Mucosa of stomach (tissue), 1 donor: ENCODE data around the gene LZTS3.

Experiments
- H3K27me3 ChIP-seq: one replicate; pipeline ENCODE4 v1.7.0; 2013; ENCODE audit warnings: mild to moderate bottlenecking, low read length; ENCODE audit not compliant: control insufficient read depth, insufficient read depth
- H3K36me3 ChIP-seq: one replicate; pipeline ENCODE4 v1.7.0; 2013; ENCODE audit warnings: low read length; ENCODE audit not compliant: control insufficient read depth, insufficient read depth
- H3K4me1 ChIP-seq: one replicate; pipeline ENCODE4 v1.7.0; 2013; ENCODE audit warnings: mild to moderate bottlenecking, low read length; ENCODE audit not compliant: control insufficient read depth, insufficient read depth
- H3K4me3 ChIP-seq: one replicate; pipeline ENCODE4 v1.7.0; 2013; ENCODE audit warnings: low read length
- H3K9ac ChIP-seq: one replicate; pipeline ENCODE4 v1.7.0; 2013; ENCODE audit warnings: mild to moderate bottlenecking, low read length, moderate library complexity
- H3K9me3 ChIP-seq: one replicate; pipeline ENCODE4 v1.7.0; 2013; ENCODE audit warnings: mild to moderate bottlenecking, low read length, moderate library complexity; ENCODE audit not compliant: control insufficient read depth
- donor health status: Pancreatic carcinoma.

Gene LZTS3

DNA sequence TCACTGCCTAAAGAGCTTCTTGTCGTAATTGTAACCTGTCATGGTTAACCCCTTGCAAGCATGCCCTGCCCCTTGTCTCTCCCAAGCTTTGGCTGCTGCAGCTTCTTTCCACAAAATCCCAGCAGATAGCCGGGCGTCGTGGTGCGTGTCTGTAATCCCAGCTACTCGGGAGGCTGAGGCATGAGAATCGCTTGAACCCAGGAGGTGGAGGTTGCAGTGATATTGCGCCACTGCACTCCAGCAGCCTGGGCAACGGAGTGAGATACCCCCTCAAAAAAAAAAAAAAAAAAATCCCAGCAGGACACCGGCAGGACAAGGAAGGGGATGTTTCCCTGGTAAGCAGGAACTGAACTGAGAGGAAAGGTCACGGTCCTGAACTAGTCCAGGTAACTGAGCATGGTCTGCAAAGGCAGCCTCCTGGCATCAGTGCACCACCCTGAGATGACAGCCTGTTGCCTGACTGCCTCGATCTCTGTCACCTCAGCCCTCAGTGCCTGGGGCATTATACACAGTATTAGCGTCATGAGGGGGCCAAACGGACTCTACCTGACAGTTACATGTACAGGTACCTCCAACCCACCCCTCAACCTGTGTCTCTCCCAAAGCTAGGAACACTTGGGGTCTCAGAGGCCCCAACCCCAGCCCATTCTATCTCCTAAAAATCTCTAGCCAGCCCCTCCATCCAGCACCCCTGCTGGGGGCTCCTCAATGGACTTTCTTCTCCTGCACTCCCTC is 1.8 kb downstream of the LZTS3 start:
- Histone ChIP-seq H3K4me3 (no peak overlapping the region), H3K36me3 (no peaks in the 10 kb centered on the region), H3K9ac (peak overlapping the region; percentile 45), H3K4me1 (peaks cover 37% of the 10 kb centered on the region), H3K9me3 (no peaks in the 10 kb centered on the region), H3K27me3 (peaks cover 8% of the 10 kb centered on the region)

DNA sequence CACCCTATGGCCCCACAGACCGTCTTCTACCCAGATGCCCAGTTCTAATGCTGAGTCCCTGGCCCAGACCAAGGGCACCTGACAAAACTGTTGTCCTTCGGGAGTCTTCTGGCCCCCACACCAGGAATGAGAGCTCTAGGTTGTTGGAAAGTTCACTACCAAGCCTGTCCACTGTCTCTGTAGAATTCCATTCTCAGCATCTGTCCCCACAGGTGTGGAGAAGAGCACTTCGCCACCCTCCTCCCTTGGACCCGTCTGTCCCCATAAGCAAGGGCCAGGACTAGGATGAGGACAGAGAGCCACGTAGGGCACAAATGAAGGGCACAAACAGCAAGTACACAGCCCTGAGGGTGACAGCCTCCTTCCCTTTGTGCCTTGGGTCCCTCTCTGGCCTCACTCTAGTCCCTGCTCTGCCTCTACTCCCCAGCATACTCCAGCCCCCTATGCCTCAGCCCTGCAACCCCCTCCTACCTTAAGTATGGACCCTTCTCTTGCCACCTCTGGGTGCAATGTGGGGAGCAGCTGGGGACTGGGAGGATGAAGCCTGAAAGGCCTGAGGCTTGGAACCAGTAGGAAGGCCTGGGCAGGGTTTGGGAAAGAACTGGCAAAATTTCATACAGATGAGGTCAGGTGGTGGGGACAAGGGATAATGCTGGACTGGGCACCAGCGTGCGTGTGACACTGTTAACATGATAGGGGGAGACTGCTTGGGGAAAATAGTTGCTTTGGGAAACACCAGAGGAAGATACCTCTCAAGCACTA is 4.3 kb downstream of the LZTS3 start:
- H3K9ac ChIP-seq: peak overlapping the region; percentile 68
- no peaks in the 10 kb centered on the region for H3K36me3 ChIP-seq
- no peak overlapping the region for H3K4me3 ChIP-seq
- peaks cover 23% of the 10 kb centered on the region for H3K4me1 ChIP-seq
- H3K9me3 ChIP-seq: no peaks in the 10 kb centered on the region
- peaks cover 8% of the 10 kb centered on the region for H3K27me3 ChIP-seq

DNA sequence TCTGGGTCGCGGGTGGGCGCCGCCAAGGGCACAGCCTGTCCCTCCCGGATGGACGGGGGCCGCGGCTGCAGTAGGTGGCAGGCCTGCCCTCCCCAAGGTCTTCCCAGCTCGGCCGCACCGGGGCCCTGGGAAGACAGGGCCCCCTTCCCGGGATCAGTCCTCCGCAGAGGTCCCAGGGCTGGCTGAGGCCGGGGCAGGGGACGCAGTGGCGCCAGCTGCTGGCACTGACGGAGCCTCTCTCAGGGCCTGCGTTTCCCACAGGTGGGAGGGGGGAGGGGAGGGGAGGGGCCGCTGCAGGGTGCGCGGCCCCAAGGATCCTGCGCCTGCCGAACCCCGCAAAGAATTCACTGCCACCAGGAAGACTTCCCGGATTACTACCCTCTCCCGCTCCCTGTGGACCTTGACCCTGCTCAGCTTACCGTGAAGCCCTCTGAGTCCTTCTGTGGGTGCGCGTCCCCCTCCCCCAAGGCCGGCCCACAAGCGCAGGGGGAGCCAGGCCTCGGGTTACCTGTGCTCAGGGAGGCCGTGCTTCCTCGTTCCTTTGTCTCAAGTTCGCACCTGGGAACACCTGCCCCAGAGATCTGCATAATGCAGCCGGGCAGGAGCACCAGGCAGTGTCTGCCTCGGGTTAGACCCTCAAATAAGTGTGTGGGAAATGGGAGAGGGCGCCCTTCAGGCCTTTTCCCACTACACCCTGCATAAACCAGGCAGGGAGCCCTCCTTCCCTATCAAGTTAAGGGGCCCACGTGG is 5.1 kb downstream of the LZTS3 start:
- Histone ChIP-seq H3K9ac (peak overlapping the region; percentile 68), H3K27me3 (peaks cover 8% of the 10 kb centered on the region), H3K4me1 (peaks cover 23% of the 10 kb centered on the region), H3K9me3 (no peaks in the 10 kb centered on the region), H3K4me3 (no peak overlapping the region), H3K36me3 (no peaks in the 10 kb centered on the region)

DNA sequence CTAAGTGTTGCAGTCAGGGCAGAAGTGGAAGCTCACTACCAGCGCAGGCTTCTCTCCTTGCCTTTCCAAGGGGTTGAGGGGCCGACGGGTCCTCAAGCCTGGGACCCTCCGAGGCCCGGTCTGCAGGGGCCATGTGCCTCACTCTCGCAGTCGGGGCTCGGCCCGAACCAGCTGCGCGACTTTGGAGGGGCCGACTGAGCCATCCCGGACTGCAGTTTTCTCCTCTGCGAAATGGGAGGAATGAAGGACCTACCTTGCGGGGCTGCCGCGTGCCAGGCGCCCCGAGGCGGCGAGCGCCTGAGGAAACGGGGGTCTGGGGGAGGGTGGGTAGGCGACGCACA is 5.6 kb downstream of the LZTS3 start:
- peaks cover 22% of the 10 kb centered on the region for H3K4me1 ChIP-seq
- H3K9ac ChIP-seq: peak overlapping the region; percentile 68
- H3K36me3 ChIP-seq: no peaks in the 10 kb centered on the region
- H3K4me3 ChIP-seq: no peak overlapping the region
- H3K9me3 ChIP-seq: no peaks in the 10 kb centered on the region
- H3K27me3 ChIP-seq: peaks cover 8% of the 10 kb centered on the region

DNA sequence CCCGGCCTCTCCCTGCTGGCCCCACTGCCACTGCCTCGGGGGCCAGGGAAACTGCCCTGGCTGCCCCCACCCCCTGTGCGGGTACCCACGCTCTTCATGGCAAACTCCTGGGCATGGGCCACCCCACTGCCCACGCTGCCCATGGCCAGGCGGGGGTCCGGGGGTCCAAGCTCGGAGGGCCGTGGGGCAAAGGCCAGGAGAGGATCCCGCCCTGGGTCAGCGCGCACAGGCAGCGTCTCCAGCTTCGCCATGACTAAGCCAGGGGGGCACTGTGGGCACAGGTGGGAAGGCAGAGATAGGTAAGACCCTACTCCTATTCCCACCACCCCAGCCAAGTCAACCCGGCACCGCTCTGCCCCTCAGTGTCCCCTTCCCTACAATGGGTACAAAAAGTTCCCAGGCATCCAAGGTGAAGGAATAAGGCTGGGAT is 6.4 kb downstream of the LZTS3 start:
- H3K9me3 ChIP-seq: no peaks in the 10 kb centered on the region
- no peaks in the 10 kb centered on the region for H3K36me3 ChIP-seq
- H3K9ac ChIP-seq: no peak overlapping the region
- peaks cover 17% of the 10 kb centered on the region for H3K4me1 ChIP-seq
- H3K27me3 ChIP-seq: peaks cover 5% of the 10 kb centered on the region
- H3K4me3 ChIP-seq: no peak overlapping the region

DNA sequence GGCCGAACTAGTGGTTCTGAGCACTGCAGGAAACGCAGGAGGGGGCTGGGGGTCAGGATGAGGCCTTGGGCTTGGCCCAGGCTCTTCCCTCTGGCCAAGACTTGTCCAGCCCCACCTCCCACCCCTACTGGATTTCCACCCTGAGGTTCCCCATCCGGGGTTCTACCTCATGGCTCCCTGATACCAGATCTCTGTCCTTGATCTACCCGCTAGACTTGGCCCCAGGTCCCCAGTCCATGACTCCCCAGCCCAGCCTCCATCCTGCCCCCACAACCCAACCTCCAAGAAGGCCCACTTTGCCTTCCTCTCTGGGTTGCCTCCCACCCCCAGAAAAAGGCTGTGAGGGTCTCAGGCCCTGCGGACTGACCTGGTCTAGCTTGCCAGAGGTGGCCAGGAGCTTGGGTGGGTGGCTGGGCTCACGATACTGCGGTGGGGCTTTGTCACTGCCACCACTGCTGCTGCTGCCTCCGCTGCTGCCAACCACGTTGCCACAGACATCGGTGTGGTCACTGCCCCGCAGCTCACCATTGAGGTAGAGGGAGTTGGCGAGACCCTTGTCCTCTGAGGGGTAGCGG is 6.9 kb downstream of the LZTS3 start:
- Histone ChIP-seq H3K36me3 (no peaks in the 10 kb centered on the region), H3K27me3 (peaks cover 5% of the 10 kb centered on the region), H3K9ac (no peak overlapping the region), H3K4me3 (no peak overlapping the region), H3K9me3 (no peaks in the 10 kb centered on the region), H3K4me1 (peaks cover 17% of the 10 kb centered on the region)

DNA sequence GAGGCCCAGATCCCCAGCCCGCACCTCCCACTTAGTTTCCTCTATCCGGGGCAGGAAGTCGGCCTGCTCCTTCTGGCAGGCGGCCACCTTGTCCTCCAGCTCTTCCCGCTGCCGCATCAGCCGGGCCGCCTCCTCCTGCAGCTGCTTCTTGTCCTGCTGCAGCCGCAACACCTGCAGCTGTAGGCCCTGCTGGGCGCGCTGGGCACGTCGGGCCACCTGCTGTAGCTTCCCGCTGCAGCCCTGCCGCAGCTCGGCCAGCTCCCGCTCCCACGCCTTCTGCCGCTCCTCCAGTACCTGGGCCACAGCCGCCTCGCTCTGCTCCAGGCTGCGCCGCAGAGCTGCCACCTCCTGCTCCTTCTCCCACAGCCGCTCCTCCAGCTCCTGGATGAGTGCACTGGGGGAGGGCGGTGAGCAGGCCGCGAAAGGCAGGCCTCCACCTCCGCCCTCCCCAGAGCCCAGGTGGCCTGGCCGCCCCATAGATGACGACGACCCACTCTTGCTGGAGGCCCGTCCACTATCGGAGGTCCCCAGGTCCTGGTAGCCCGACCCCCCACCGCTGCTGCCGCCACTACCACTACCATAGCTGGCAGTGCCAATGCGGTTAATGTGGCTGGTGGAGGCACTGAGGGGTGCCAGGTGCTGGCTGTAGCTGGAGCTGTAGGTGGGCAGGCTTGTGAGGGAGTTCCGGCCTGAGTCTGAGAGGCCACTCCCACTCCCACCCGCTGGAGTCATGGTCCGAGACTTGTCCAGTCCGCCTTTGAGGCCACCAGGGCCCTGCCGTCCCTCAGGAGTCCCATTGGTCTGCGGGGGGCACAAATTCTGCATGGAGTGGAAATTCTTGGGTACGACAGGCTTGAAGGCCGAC is 7.6 kb downstream of the LZTS3 start:
- H3K36me3 ChIP-seq: no peaks in the 10 kb centered on the region
- H3K27me3 ChIP-seq: peaks cover 5% of the 10 kb centered on the region
- H3K4me1 ChIP-seq: peaks cover 17% of the 10 kb centered on the region
- H3K9me3 ChIP-seq: no peaks in the 10 kb centered on the region
- H3K9ac ChIP-seq: no peak overlapping the region
- H3K4me3 ChIP-seq: no peak overlapping the region

DNA sequence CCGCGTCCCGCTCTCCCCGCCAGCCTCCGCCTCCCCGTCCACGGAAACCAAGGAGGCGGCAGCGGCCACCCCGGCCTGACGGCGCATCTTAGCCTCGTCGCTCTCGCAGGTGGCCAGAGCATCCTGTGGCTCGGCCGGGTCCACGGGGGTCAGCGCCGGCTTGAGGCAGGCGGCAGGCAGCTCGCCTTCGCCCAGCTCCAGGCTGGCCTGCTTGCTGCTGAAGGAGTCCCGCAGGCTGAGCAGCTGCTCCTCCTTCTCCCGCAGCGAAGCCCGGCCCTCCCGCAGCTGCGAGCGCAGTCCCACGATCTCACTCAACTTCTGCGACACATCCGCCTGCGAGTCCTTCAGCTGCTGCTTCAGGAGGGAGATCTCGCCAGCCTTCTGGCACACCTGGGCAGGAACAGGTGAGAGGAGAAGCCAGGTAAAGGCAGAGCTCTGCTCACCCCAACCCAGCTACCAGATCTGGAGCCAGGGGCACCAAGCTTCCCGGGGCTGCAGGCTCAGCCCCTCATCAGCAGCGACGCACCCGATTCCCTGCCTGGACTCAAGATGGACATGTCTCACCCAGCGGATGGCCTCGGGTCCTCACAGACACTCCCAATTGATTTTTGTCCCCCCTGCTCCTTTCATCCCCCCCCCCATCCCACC is 8.5 kb downstream of the LZTS3 start:
- no peak overlapping the region for H3K9ac ChIP-seq
- peaks cover 17% of the 10 kb centered on the region for H3K4me1 ChIP-seq
- H3K9me3 ChIP-seq: no peaks in the 10 kb centered on the region
- peaks cover 5% of the 10 kb centered on the region for H3K27me3 ChIP-seq
- no peak overlapping the region for H3K4me3 ChIP-seq
- H3K36me3 ChIP-seq: no peaks in the 10 kb centered on the region

DNA sequence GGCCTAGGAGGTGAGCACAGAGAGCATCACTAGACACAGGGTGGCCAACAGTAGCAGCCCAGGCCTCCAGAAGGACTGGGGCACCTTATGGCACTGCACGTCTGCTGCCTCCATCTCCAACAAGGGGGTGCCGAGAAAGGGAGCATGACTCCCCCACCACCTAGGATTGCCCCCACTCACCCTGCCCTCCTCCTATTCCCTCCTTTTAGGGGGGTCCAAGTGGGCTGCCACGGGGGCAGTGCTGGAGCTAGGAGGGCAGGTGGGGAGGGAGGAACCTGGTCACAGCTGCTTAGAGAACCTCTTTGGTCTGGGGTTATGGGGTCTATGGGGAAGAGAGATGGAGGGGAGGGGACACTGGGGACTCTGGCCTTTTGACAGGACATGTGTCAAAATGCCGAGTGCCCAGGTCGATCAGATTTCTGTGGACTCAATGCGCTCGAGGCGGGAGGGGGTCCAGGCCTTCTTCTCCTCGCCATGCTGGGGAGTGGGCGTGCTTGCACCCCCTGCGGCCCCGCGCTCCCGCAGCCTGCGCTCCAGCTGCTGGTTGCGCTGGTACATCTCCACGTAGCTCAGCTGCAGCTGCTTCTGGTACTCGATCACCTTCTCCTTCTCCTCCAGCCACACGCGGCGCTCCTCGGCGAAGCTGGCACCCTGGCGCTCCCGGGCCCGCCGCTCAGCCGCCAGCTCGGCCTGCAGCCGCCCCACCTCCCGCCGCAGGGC is 9.1 kb downstream of the LZTS3 start:
- no peak overlapping the region for H3K9ac ChIP-seq
- no peaks in the 10 kb centered on the region for H3K9me3 ChIP-seq
- H3K27me3 ChIP-seq: peaks cover 5% of the 10 kb centered on the region
- H3K4me1 ChIP-seq: peaks cover 17% of the 10 kb centered on the region
- no peak overlapping the region for H3K4me3 ChIP-seq
- no peaks in the 10 kb centered on the region for H3K36me3 ChIP-seq

DNA sequence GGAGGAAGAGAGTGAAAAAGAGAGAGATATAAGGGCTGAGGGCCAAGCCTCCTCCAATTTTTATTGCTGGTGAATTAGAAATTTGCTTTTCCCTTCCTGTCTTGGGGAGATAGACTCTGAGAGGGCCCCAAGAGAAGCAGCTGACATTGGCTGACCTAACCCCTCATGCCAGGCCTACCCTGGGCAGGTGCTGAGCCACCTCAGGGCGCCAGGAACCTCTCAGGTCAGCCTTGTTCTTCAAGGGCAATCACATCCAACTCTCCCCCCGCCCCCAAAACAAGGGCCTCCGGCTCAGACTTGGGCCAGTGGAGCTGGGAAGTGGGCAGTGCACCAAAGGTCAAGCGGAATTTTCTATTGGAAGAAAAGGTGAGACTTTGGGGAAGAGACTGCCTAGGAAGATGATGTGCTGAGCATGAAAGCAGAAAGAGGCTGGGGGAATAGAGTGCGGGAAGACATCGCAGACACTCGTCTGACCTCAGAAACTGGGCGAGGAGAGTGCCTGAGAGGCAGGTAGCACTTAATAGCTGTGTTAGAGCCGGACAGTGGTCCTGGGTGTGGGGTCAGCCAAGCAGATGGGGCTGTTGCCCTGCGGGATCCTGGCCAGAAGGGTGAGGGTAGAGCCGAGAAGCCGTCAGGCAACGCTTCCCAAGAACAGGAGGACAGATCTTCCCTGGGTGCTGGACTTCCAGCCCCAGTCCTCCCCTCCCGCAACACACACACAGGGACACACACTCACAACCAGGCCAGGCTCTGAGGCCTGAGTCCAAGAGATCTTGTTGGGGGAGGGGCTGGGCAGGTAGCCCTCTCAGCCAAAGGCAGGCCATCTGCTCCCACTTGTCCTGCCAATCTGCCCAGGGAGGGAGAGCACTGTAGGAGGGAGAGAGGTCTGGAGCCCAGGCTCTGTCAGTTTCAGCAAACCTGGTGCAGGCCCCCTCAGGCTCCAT is 10.0 kb downstream of the LZTS3 start:
- peaks cover 12% of the 10 kb centered on the region for H3K4me1 ChIP-seq
- no peaks in the 10 kb centered on the region for H3K9me3 ChIP-seq
- H3K36me3 ChIP-seq: no peaks in the 10 kb centered on the region
- no peak overlapping the region for H3K4me3 ChIP-seq
- H3K27me3 ChIP-seq: peaks cover 4% of the 10 kb centered on the region
- H3K9ac ChIP-seq: no peak overlapping the region
